Stimulated activated CD8-positive, alpha-beta memory T cell treated with anti-CD3 and anti-CD28 coated beads, Interleukin-15, amount 100 ng/mL, for 24 hours (primary cell): ENCODE results near the gene KDSR.
A peak's percentile ranks its signal among the peaks of the same experiment; 100 is the strongest.

ENCODE experiments used
- DNase-seq: peaks from one replicate; pipeline ENCODE4 v3.0.0-alpha.2; 2020; ENCODE audit warnings: low read depth

Gene KDSR

DNA sequence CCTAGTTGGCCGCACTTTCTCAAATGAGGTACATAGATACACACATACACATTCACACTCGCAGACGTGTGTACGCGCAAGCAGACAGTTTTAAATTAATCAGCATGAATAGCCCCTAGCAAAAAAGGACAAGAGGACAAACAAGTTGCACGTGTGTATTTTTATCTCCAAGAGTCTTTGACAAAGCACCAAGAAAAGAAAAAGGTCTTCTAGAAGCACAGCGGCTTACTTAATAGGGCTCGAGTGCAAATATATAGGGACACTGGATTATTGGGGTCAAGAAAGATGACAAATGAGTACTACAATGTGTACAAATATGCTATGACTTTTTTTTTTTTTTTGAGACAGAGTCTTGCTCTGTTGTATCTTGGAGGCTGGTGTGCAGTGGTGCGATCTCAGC lies 45.7 kb downstream of the KDSR start:
- no peak for DNase-seq

DNA sequence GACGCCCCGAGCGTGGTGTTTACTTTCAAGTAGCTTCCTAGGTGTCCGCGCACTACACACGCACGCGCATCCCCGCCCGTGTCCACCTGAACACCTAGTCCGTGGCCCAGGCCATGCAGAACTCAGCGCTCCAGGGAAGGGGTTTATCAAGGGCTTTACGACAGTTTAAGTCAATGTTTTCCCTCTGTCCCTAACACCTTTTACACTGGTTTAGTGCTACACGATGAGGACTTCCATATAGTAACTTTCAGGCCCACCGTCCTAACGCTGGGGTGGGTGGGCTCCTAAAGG lies 46.1 kb downstream of the KDSR start:
- no peak for DNase-seq

DNA sequence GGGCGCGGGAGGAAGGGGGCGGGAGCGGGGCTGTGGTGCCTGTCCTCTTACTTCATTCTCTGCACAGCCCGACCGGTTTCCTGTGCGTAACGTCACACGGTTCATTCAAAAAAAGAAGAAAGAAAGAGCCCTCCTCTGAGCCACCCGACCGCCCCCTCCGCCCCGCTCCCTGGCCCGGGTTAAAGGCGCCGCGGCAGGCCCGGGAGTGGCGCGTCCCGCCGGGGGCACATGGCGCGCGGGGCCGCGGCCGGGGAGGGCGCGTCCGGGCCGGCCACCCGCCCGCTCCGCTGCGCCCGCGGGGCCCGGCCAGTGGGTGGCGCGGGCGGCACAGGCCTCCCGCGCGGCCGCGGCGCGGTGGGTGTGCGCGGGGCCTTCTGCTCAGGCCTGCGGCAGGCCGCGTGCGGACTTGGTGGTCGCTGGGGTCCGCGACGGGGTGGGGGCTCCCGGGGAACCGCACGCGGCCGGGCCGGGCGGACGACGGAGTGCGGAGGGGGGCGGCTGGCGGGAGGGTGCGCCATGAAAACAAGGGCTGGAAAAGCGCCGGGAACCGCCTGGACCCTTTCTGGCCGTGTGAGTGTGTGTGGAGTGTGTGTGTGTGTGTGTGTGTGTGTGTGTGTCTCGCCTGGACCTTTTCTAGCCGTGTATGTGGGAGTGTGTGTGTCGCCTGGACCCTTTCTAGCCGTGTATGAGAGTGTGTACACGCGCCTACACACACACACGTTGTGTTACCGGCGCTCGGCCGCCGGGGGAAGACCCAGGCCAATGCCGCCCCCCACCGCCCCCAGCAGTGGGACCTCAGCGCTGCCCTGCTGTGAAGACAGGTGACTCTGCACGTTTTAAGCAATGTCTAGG lies 46.7 kb downstream of the KDSR start:
- DNase-seq, result peak; percentile 48

DNA sequence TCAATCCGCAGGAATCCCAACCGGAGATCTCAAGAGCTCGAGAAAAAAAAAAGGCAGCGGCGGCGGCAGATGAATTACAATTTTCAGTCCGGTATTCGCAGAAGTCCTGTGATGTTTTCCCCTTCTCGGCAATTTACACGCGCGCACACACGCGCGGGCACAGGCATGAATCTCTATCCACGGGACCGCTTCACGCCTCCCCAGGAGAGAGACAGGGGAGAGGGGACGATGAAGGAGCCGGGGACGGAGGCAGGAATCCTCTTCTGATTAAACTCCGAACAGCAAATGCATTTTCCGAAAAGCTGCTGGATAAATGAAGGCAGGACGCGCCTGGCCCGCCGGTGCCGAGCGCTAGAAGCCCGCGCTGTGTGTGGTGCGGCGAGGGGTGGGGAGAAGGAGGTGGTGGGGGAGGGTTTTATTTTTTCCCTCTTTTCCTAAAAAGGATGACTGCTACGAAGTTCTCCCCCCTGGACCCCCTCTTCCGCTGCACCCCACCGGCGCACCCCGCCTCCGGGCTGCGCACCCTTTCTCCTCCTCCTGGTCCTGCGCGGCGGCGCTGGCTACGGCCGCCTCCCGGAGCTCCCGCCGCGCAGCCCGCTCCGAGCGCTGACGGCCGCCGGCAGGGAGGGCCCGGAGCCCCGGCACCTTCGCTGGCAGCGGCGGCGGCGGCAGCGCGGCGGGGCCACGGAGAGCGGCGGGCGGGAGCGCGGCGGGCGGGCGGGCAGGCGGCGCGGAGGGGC lies 47.5 kb downstream of the KDSR start, which contains the start of gene BCL2:
TSS of gene BCL2 (minus strand) at position 387 of the 740 bp plus-strand sequence.
- peak; percentile 21 for DNase-seq

DNA sequence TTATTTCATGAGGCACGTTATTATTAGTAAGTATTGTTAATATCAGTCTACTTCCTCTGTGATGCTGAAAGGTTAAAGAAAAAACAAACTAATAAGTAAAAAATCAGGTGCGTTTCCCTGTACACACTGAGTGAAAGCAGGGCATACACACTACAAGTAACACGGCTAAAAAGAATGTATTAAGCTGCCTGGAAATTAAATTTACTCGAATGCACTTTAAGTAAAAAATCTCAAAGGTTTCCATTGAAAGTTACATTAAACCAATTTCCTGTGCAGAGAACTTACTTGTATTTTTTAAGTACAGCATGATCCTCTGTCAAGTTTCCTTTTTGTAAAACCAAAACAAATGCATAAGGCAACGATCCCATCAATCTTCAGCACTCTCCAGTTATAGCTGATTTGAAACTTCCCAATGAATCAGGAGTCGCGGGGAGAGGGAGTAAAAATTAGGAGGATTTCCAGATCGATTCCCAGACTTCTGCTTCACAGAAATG lies 48.1 kb downstream of the KDSR start:
- no peak for DNase-seq

DNA sequence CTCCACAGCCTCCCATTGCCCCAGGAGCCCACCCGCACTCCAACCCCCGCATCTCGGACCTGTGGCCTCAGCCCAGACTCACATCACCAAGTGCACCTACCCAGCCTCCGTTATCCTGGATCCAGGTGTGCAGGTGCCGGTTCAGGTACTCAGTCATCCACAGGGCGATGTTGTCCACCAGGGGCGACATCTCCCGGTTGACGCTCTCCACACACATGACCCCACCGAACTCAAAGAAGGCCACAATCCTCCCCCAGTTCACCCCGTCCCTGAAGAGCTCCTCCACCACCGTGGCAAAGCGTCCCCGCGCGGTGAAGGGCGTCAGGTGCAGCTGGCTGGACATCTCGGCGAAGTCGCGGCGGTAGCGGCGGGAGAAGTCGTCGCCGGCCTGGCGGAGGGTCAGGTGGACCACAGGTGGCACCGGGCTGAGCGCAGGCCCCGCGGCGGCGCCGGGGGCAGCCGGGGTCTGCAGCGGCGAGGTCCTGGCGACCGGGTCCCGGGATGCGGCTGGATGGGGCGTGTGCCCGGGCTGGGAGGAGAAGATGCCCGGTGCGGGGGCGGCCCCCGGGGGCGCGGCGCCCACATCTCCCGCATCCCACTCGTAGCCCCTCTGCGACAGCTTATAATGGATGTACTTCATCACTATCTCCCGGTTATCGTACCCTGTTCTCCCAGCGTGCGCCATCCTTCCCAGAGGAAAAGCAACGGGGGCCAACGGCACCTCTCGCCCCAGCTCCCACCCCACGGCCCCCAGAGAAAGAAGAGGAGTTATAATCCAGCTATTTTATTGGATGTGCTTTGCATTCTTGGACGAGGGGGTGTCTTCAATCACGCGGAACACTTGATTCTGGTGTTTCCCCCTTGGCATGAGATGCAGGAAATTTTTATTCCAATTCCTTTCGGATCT lies 48.8 kb downstream of the KDSR start:
- DNase-seq, result peak; percentile 31

DNA sequence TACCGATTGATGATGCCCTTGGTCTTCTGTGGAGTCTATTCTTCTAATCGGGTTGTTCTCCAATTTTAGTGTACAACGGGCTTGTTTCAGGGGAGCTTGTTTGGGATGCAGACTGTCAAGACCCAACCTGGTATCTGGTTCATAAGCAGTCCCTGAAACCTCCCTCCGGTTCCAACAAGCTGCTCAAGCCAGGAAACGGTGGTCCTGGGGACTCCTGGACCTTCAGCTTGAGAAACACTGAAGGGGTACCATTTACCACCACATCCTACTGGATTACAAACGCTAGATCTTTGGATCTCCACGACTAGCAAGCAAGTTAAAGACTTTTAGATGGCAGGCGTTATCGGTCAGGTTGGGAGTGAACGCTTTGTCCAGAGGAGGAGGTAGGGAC lies 49.5 kb downstream of the KDSR start:
- DNase-seq, result no peak

DNA sequence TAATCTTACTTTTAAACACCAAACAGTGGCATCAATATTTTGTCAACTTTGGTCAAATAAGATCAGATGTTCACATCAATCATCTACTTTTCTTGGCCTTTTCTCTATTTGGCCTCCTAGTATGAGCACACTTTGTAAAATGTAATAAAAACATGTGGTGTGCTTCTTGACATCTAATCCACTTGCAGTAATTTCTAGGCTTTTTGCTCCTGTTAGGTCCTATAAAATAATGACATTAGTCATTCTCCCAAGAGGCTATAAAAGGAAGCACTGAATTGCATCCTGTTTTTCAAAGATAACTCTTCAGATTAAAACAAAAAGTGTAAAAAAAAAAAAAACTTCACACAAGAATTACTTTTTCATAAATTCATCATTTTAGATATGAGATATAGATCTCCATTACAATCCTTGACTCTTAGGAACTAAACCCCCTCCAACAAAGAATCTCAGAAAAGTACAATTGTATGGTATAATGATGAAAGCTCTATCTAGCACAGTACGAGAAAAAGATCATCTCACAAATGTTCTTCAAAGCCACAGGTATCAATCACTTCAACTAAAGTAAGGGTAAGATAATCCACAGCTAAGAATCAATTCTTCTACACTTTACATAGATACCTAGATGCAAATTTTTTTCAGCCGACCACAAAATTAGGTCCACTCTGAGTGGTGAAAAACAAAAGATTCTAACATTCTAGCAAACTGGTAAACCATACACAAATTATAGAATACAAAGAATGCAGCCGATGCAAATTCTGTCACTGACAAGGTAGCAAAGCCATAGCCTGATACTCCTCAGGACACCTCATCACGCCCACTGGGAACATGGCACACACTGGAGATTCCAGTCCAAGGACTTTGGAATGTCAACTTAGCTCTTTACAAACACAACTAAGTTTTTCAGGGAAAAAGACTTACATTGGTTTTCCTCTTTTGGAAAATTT lies 50.1 kb downstream of the KDSR start:
- no peak for DNase-seq

DNA sequence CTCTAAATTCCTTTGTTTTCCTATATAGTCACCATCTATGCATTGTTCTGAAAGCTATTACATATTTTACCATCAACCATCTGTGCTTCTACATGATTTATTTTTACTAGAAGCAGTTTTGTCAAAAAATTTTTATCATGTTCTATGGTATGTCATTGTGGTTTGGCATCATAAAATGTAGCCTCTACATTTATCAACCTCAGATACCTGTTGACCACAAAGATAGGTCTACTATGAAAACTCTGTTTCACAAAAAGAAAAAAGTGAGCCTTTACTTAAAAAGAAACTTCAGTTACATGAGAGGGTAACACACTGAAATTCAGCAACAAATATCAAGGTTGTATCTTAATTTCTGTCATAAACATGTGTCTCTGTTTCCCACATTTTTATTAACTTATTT lies 51.1 kb downstream of the KDSR start:
- DNase-seq, result no peak

DNA sequence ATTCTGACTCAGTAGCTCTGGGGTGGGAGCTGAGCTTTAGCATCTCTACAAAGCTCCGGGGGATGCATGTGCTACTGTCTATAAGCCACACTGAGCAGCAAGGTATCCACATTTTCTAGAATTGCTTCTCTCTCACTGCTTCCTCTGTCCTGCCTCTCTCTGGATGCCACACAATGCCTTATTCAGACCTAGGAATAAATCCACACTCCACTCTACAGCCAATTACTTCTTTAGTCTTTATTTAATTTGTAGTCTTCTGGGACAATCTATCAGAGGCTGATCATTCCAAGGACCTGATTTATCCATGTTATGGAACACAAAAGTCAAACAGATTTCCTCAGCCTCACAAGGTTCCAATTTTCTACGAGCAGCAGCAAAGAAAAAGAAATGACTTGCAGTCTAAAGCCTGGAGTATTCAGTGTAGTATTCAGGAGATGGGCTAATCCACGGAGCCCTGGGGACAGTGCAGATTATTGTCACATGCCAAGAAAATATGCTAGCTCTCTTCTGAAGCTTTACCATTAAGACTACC lies 51.8 kb downstream of the KDSR start:
- DNase-seq, result no peak

DNA sequence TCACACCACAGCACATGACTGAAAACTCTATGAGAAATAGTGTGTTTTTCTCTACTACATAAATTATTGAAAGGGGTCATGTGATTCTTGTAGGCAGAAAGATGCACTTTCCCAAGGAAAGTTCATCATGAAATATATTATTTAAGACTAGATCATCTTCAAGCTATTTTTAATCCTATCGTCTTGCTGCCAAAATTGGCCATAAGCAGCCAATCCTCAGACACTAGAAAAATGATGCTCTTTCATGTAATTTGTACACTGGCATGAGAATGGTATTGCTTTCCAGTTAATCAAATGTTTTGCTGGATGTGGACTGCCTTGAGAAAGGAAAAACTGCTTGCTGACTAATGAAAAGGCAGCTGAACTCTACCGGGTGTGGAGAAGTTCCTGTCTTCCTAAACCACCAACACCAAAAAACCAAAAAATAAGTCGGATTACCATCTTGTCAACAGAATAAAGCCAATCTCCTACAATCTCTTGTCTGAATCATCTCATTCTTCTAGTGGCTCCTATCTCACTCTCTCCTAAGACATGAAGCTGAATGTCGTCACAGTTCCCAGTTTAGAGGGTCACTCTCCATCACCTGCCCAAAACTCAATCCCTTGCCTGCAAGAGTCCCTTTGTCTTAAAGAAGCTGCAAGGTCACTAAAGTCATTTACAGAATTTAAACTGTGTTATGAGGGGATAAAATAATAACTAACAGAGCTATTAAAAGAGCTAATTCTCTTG lies 52.8 kb downstream of the KDSR start:
- no peak for DNase-seq

DNA sequence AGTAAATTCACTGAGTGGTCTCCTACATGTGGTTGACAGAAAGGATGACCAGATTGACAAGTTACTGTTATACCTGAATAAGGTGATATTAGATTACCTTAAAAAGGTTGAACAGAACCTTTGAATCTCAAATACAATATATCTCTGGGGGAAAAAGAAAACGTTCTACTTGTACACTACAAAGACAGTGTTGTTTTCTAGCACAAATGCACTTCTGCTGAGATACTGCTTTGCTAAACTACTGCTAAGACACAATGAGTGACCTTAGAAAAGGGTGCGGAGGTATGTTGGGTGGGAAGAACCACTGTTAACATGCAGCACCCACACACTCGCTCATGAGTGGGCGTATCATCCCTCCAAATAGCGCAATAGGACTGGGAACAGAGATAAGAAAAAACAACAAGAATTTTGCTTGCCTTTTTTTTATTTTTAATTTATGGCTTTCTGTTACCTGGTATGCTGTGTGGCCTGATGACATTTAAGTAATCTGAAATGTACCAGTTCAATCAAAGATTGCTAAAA lies 53.5 kb downstream of the KDSR start:
- DNase-seq, result no peak

DNA sequence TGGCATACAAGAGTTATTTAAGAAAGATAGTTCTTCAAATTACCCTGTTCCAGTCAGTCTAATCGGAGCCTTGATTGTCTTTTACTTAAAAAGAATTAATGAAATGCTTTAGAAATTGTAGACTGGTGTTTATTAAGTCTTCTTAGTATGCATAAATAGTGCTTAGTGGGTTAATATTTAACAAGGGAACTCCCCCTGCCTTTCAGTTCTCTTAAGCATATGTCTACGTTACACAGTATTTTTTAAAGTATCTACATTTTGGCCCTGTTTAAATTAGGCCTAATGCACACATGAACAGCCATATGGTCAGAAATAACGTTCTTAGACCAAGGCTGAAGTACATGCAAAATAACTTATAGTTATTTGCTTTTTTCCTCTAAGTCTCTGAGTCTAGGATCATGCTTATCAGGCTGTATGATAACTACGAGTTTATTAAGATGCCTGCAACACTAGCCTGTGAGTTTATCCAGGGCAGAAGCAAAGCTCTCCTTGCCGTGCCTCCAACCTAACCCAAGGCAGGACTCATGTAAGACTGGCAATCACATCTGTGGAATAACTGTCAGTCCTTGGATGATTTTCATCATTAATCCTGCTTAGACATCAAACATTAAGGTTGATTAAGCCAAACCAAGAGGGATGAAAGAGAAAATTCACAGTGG lies 54.1 kb downstream of the KDSR start:
- DNase-seq, result no peak

DNA sequence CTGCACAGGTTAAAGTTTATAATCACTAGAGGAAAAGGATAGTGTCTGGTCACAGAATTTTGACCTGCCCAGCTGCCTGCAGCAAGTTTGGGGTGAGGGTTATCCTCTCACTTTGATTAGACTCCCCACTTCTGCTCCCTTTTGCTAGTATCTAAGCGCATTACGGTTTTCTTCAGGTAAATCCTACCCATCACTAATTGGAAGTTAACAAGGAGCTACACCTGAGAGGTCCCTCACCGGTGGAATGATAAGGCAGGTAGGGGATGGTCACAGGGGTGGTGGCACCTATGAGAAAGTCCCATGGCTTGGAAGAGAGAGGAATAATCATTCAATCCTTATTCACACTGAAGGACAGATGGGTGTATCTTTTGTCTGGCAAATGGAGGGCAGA lies 55.0 kb downstream of the KDSR start:
- DNase-seq, result no peak

DNA sequence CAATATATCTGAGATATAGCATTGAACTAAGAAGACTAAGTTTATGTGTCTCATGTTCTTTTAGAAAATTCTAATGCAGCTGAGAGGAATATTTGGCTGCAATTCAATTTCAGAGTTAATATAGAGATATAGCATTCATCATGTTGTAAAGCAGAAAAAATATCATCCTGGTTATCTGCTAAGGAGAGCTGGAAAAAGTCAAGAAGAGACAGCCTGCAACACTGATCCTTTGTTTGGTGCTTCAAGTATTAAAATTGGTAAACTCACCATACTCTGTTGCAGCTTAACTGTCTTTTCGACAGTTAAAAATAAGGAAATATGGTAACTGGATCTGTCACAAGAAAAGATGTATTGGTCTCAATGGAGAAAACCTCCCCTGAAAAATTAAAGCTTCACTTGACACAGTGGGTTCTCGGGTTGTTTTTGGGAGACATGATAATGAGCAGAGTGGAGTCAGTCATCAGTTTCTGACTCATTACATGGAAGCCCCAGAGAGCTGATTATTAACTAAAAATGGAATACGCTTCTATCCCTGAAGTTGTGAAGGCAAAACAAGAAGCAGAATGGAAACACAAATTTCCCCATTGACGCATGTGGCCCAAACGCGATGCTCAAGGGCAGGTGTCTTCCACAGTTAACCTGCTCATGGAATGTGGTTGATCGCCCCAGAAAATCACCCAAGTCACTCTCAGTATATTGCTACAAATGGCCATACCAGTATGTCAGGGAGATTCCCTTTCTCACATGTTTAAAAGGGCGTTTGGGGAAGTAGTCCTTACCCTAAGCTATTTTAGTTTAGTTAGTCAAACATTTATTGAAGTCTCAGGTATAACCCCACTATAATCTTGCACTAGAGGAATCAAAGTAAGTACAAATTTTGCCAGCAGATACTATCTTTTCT lies 55.6 kb downstream of the KDSR start:
- DNase-seq, result no peak

DNA sequence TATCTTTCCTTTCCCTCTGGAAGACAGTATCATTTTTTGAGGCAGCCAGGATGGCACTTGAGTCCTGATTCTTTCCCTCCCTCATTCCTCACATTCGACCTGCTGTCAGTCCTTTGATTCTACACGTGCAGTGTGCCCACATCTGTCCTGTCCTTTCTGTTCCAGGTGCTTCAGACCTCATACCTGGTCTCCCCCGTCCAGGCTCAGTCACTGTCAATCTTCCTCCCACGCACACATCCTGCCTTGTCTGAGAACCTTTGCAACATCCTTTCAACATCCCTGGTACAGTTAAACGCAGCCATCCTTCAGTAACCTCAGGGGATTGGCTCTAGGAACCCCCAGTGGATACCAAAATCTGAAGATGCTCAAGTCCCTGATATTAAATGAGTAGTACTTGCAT lies 57.6 kb downstream of the KDSR start:
- DNase-seq, result no peak

DNA sequence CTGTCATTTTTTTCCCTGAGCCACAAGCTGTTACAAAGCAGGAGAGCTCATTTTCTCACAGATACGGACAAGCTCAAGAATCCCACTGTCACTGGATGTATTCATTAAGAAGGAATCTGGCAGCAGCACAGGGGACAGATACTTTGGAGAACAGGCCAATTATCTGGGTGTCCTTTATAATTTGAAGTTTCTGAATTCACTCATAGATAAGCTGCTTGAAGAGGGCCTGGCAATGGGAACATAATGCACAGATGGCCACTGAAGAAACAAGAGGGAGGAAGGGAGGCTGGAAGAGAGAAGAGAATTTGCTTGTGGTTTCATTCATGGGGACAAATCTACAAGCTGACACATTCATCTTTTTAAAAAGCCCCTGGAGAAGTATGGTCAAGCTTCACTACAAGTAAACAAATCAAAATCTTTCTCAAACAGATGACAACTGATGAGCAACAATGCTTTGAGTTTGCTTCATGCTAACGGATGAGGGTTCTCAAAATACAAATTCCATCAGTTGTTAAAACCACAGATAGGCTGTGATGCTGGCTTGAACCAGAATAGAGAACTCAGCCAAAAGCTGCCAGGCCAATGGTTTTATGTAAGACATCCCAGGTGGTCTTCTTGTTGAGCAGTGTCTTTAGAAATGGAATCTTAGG lies 59.3 kb downstream of the KDSR start:
- no peak for DNase-seq
